NK-92 (cell line): ENCODE measurements around the gene TP53I3.
"Not testable (repeated sequence)": the region's sequence is repeated elsewhere in the genome, so short reads cannot be mapped to it uniquely, and the experiment has no call there.

Source experiments
- DNase-seq: peaks from one replicate; lab custom pipeline; 2025; ENCODE audit not compliant: unreplicated experiment; lab: John Stamatoyannopoulos, UW

TP53I3 gene

DNA sequence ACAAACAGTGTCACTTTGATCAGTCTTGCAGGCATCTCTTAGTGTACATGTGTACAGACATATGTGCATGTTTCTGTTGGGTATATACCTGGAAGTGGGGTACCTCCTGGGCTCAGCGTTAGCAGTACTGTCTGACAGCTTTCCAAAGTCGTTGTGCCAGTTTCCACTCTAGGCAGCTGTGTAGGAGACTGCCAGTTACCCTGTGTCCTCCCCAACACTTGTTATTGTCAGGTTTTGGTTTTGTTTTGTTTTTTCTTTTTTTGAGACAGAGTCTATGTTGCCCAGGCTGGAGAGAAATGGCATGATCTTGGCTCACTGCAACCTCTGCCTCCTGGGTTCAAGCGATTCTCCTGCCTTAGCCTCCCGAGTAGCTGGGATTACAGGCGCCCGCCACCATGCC is 28.9 kb downstream of the TP53I3 start:
- no peak for DNase-seq

DNA sequence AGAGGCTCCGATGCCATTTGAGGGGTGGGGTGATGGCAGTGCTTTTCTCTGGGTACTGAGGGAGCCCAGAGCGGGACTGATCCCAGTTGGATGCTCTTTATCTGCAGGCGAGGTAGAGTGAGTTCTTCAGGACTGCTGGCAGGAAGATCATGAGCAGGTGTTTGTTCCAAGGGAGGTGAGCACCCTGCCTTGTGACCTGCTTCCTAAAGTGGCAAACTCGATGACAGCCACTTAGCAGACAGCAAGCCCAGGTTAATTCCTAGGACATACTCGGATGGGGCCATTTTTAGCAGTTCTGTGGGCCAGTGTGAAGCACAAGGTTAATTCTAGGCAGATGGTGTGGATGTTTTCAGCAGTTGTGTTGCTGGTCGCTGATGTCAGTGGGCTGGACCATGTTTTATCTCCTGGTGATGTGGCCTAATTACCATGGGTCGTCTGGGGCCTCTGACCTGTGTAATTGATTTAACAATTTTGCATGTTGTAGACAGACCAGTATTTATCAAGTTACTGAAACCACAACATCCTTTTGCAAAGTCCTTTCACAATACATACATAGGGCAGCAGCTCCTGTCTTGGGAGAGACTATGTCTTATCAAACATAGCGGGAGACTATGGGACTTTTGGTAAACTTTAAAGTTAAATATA is 30.1 kb downstream of the TP53I3 start:
- no peak for DNase-seq

- no peak for DNase-seq
Measured at GRCh38 chr2:24052951-24053350, 31.7 kb downstream of the TP53I3 start.

- DNase-seq = no peak
Measured at GRCh38 chr2:24051833-24052232, 32.8 kb downstream of the TP53I3 start.

DNA sequence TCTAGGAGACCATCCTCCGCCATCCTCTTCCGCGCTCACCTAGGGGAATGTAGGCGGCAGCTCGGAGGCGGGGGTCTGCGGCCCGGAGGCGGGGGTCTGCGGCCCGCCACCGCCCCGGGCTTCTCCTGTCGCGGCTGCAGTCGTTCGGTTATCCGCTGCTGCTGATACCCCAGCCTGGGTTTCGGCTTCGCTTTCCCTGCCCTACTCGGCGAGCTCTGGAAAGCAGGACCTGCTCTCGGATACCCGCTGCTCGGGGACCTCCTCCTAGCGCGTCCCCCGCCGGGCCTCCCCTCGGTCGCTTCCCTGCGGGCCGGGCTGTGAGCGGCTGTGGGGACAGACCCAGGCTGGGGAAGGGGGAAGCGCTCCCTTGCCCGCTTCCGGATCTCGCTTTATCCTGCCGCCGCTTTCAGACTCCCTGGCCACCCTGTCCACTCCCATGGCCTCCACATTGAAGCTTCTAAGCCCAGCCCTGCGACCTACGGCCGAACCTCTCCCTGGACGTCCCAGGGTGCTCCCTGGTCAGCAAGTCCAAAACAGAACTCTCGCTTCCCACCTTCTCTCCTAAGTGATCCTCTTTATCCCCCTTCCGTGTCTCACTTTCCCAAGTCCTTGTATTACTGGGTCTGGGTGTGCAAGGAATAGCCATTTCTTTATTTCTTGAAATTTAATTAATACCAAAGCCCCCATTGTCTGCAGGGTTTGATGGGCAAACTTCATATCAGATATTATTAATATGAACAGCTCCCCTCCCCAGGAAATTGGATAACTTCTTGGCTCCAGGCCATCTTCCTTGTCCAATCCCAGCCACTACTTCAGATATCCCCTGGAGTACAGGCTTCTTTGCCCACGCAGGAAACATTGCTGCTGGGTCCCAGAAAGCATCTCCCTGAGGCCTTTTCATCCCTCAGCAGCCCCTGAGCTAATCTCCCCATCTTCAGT is 34.3 kb downstream of the TP53I3 start:
- no peak for DNase-seq

DNA sequence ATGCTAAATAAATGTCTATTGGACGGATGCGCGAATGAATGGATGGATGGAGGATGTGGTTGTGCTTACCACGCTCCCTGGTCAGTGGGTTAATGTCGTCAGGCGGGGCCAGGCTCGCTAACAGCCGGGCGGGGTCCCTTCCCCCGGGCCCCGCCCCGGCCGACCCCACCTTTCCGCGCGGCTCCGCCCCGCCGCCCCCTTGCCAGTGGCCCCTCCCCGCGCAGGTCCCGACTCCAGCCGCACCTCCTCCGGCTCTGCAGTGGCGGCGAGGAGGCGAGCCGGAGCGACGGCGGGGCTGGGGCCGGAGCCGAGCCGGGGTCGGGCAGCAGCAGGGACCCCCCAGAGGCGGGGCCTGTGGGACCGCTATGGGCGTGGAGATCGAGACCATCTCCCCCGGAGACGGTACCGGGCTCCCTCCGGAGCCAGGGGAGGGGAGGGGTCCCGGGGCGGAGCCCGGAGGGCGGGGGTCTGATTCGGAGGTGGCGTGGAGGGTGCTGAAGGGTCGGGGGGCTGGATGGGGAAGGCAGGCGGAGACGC is 35.1 kb downstream of the TP53I3 start, which contains the start of gene FKBP1B:
Gene FKBP1B, plus strand, starts transcription at position 257 of the 537 bp plus-strand sequence. Its CDS starts 109 bp downstream, at position 366.
- DNase-seq = no peak

- DNase-seq = no peak
Measured at GRCh38 chr2:24048769-24049484, 35.7 kb downstream of the TP53I3 start.

DNA sequence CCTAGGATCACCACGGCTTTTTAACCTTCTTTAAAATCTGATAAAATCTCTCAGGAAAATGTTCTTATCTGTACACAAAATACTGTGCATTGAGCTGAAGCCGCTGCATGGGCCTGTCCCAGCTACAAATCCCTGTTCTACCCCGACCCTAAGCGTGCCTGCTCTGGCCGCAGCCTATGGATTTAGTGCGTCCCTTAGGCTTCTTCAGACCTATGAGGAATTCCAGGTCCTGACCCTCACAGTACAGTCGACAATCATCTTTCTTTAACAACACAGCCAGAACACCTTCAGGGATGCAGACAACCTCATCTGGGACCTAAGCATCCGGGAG is 37.0 kb downstream of the TP53I3 start:
- no peak for DNase-seq

DNA sequence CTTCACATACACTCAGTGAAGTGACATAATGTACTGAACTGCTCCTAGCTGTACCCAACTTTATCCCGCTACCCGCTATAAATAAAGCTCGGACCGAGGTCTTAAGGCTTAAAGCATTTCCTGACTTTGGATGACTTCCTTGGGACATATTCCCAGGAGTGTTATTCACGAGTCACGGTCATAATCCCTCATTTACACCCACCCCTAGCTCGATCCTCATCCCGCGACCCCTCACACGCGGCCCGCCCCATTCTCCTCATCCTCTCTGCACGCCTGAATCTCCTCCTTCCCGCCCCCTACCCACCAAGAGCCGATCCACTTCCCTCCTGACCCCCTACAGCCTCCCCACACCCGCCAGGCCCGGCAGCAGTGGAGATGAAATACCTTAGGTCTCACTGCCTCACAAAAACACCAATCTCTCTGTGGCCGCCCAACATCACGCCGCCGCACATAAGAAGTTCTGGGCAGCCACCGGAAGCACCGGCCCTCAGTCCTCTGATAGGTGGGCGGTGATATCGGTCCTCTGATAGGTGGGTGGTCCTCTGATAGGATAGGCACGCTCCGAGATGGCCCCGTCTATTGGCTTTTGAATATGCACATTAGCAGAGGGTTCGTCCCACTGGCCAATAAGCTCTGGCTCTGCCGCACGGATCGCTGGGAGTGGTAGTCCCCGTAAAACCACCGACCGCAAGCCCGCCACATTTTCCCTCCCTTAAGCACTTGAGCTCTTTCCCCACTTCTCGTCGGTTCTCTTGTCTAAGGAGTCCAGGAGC is 37.5 kb downstream of the TP53I3 start, which contains the start of gene WDCP:
Gene WDCP, minus strand, starts transcription at position 462 of the 773 bp plus-strand sequence. CDS start 7,897 bp downstream, outside the sequence.
- peak; percentile 83 for DNase-seq

DNA sequence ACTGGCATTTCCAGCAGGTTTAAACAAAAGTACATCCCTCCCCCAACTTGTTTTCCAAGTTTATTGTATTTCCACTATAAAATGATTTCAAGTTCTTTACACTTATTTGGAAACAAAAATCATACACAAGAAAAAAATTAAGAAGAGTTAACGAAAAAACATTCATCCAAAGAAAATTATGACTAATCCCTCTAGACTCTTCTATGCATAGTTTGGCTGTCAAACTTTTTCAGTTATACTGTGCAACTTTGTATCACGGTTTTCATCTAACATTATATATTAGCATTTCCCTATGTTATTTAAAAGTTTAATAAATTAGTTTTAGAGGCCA is 38.1 kb downstream of the TP53I3 start:
- no peak for DNase-seq

GRCh38 chr2:24045511-24046508 is 38.8 kb downstream of the TP53I3 start:
- DNase-seq = no peak

DNA sequence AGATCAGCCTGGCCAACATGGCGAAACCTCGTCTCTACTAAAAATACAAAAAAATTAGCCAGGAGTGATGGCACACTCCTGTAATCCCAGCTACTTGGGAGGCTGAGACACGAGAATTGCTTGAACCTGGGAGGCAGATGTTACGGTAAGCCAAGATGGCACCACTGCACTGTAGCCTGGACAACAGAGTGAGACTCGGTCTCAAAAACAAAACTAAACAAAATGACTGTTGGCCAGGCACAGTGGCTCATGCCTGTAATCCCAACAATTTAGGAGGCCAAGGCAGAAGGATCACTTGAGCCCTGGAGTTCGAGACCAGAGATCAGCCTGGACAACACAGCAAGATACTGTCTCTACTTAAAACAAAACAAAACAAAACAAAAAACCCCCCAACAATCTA is 41.5 kb downstream of the TP53I3 start:
- DNase-seq = not testable (repeated sequence)

DNA sequence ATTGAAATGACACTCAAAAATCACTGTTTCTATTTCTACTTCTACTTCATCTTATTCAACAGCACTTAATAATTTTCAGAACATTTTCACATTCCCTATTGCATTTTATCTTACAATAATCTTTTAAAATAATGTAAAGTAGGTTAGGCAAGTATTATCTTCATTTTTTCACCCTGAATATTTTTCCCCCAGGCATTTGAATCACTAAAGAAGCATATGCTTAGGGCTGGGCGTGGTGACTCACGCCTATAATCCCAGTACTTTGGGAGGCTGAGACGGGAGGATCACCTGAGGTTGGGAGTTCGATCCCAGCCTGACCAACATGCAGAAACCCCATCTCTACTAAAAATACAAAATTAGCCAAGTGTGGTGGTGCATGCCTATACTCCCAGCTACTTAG is 44.1 kb downstream of the TP53I3 start:
- DNase-seq = no peak

DNA sequence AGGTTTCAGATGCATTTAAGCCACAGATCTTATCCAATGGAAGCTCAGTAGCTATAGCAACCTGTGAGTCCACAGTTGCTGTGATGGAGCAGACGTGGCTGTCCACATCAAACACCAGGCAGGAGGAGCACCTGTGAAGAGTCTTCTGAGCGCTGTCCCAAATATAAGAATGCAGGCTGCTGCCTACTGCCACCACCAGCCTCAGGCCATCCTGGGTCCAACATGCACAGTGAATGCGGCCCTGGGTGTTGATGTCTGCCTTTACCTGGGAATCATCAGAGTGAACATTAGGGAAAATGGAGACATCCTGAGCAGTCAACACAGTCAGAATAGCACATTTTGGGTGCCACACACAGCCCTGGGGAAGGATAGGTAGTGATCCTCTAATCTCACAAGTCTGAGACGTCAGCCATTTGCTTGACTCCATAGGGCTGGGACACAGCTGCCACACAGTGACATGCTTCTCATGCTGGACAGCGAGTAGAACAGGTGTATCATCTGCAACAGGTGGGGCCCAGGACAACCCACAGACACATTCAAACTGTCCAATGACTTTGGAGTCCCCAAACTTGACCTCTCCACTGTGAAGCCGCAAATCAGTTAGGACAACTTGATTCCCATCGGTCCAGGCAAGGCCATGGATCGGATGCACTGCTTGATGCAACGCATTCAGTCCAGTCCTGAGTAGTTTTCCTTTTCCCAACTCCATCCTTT is 45.7 kb downstream of the TP53I3 start:
- DNase-seq = no peak
